Activated T-cell treated with anti-CD3 and anti-CD28 coated beads for 1 hour (primary cell): Measurements from ENCODE around the gene EPDR1.
"Not testable (repeated sequence)": the region's sequence is repeated elsewhere in the genome, so short reads cannot be mapped to it uniquely, and the experiment has no call there.

Experiments
- DNase-seq: peaks from one replicate; pipeline ENCODE4 v3.0.0-alpha.2; 2020; ENCODE audit warnings: low read depth

EPDR1 gene

DNA sequence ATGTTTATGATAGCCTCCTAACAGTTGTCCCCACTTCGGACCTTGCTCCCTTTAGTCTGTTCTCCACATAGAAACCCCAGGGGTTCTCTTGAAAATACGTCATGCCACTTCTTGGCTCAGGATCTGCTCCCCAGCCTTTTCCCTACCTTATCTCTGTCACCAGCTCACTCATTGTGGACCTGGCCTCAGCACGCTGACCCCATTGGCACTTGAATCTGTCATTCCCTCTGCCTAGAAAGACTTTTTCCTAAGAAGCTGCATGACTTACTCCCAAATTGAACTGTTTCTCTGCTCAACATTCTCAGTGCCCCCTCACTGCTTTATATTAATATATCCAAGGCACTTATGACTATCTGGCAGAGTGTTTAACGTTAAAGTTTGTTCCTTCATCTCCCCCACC, 8.4 kb downstream of the EPDR1 start:
- no peak for DNase-seq

DNA sequence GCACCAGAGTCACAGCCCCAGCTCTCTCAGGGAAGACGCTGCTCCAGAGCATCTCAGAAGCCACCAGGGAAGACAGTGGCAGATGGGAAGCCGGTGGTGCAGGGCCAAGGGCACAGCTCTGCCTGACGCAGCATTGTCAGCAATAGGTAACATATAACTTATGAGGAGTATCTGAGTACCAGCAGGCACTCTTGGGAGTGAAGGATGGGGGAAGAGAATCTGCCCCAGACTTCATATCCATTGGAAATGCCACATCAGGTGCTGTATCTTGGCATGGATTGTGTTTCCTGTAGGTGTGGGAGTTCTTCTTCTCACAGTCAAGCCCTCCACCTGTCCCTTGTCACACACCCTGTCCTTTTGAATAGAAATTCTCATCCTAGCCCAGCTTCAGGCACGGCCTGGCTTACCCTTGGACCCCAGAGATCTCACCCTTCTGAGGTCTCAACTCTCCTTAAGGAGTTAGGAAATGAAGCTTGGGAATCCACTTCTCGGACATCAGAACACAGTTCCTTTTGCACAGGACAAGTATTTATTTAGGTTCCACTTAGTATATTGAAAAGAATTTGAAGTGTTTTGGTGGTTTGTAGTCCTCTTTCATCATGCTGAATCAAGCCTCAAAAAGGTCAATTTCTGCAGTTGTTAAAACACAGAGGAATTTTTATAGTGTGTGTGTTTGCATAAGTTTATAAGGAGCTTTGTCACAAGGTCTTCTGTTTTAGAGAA, 9.9 kb downstream of the EPDR1 start:
- DNase-seq, result no peak

DNA sequence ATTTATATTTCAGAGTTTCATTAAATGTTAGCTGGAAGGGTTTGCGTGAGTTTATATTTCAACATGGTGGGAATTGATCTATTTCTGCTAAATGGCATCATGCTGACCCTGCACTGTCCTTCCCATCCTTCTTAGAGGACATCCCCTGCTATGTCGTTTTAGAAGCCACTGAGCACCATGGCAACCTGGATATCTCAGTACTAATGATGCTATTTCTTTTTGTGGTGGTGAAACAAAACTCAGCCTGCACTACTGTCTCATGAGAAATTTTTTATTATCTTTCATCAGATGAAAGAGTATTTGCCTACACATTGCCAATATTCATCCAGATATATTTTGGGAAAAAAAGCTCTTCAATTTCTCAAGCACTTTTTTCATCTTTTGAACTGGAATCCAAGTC, 12.1 kb downstream of the EPDR1 start:
- no peak for DNase-seq

DNA sequence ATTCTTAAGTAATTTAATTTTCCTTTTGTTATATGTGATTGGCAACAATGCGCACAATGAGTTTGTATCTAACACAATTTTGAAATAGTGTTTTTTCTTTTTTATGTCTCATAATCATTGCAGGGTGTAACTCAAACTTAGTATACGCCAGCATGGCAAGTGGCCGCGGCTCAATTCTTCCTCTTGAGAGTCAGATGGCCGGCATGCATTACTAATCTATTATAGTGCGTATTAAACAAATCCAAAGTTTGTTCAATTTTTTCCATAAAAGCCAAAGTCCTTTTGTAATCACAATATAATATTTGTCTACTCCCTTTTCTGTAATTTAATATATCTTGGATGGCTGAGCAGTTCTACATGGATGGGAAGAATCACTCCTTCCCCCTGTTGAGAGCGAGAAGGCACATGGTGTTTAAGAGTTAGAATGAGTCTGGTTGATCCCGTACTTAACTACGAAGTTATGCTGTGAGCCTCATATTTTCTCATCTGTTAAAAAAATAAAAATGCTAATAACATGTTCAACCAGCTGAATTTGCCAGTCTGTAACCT, 12.7 kb downstream of the EPDR1 start:
- DNase-seq, result no peak

DNA sequence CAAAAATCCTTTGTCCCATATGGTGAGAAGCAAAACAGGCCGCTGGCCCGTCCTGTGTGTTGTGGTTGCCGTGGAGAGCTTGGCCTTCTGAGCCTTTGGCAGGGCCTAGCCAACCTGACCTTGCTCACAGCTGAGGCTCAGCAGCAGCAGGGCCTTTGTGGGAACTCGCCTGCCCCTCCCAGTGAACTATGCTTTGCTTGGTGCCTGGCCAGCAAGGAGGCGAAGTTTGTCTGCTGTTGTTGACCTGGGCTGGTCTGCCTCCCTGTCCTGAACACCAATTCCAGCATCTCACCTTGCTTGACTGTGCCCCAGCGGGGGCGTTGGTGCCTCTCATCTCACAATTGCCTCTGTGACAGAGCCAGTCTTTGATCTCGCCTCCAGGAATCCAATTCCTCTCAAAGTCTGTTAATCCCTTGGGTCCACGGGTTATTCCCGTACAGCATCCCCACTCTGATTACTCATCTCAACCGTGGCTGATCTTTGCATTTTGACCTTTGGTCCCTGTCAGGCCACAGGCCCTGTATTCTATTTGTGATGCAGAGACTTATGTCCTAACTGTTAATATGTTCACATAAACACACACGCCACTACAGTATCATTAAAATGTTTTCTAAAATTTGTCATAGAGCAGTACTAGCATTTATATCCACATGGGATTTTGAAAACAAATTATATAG, 22.6 kb downstream of the EPDR1 start:
- no peak for DNase-seq

DNA sequence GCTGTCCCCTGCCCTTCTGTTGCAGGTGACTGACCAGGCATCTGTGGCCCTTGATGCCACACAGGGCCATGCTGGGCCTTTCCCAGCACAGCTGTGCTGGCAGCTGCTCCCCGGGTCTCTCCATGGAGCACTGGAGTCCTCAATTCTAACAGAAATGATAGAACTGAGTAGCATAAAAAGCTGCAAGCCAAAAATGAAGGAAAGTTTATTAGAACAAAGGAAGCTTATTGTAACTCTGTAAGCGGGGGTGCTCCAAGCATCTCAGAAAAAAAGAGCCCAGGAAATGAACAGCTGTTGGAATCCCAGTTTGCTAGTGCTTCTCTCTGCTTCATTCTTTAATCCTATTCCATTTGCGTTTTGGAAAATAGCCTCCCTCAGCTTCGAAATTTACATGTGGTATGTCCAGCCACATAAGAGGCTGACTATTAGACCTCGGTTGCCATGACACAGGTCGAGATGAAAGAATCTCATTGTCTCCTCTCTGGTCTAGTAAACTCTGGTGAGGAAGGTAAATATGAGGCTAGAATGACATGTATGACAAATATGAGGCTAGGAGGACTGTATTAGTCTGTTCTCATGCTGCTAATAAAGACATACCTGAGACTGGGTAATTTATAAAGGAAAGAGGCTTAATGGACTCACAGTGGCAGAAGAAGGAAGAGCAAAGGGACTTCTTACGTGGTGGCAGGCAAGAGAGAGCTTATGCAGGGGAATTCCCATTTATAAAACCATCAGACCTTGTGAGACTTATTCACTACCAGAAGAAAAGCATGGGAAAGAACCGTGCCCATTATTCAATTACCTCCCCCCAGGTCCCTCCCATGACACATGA, 23.7 kb downstream of the EPDR1 start:
- DNase-seq, result no peak

DNA sequence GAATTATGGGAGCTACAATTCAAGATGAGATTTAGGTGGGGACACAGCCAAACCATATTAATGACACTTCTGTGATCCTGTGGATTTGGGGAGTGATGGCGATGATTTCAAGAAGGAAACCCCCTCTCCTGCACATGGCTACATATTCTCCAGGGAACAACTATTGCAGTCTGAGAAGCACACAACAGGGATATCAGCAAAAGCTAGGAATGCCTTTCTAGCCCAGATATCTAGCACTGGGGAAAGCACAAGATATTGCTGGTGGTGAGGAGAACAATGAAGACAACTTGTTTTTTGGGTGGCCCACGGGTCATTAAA, 24.3 kb downstream of the EPDR1 start:
- DNase-seq, result no peak

DNA sequence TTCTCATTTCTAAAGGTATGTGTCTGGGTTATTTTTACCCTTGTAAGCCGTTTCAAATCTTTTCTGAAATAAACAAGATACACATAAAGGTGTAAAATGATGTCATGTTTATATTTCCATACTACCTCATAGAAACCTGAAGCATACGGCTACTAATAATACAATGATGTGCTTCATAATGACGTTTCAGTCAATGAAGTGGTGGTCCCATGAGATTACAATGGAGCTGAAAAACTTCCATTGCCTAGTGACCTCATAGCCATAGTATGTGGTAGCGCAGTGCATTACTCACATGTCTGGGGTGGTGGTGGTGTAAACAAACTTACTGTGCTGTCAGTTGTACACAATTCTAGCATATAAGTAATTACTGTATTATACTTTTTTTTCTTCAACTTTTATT, 24.9 kb downstream of the EPDR1 start:
- DNase-seq, result no peak

DNA sequence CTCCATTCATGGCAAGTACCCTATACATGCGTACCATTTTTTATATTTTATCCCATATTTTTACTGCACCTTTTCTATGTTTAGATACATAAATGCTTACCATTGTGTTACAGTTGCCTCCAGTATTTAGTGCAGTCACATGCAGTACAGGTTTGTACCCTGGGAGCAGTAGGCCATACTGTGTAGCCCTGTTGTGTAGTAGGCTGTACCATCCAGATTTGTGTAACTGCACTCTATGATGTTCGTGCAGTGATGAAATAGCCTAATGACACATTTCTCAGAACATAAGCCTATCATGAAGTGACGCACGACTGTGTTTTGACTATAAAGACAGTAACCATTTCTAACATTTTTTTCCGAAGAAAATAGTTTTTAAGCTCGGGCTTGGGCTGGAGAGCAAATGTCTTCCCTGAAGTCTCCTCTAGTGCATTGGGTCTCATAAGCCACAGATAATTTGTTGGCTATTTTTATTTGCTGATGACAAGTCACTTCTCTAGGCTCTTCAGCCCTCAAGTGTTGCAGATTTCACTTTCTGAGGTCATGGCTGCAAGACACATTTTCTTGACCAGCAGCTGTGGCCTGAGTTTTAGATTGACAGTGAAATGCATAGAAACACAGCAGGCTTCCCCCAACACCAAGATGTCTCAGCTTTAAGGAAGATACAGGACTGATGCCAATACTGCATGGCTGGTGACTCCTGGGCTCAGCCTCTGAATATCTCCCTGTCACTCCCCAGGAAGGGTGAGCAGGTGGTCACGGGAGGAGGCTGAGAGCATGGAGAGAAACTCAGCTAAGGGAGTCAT, 26.9 kb downstream of the EPDR1 start:
- no peak for DNase-seq

DNA sequence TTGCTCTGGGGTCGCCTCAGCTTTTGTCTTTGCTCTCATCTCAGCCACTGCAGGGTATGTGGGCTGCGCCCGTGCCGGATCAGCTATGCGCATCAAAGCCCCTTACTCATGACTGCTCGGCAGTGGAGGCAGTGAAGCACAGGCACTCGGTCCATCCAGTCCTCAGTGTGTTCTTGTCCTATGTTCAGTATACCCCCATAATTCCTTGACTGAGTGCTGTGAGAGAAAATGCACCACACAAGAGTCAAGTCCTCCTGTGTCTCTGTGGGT, 27.4 kb downstream of the EPDR1 start:
- DNase-seq, result no peak

DNA sequence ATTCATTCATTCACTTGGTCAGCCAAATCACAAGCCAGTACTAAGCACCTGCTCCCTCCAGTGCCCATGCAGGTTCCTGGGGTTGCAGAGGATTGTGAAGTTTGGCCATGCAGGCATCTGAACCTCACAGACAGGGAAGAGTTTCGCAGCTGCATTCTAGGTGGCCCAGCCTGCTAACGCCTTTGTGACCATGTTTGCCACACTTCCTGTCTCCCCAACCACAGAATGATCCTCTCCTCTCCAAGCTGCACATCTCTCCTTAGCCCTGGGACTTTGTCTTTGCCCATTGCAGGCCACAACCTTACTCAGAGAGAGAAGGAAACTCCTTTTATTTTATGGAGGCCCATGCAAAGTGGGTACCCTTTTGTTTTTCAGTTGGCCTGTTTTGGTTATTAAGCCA, 31.8 kb downstream of the EPDR1 start:
- no peak for DNase-seq

DNA sequence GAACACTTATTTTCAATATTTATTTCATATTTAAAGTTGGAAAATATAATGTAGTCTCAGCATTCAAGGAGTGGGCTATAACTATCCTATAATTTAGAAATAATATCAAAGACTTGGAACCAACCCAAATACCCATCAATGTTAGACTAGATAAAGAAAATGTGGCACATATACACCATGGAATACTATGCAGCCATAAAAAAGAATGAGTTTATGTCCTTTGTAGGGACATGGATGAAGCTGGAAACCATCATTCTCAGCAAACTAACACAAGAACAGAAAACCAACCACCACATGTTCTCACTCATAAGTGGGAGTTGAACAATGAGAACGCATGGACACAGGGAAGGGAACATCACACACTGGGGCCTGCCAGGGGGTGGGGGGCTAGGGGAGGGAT, 33.8 kb downstream of the EPDR1 start:
- DNase-seq, result not testable (repeated sequence)

DNA sequence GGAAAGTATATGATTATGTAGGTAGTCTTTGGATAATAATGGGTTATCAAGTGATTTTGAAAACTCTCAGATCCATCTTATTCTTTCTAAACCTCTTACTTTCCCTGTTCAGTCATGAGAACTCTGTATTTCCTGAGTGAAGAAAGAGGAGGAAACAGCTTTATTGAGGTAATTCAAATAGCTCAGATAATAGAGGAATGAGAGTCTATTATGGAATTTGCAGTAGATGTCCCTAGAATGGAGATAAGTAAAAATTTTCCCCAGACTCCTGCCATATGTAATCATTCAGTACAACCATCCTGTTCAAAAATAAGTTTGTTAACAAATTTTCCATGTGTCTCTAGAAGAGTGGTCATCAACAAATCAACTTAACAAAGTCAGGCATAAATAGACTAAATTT, 36.4 kb downstream of the EPDR1 start:
- DNase-seq, result no peak

DNA sequence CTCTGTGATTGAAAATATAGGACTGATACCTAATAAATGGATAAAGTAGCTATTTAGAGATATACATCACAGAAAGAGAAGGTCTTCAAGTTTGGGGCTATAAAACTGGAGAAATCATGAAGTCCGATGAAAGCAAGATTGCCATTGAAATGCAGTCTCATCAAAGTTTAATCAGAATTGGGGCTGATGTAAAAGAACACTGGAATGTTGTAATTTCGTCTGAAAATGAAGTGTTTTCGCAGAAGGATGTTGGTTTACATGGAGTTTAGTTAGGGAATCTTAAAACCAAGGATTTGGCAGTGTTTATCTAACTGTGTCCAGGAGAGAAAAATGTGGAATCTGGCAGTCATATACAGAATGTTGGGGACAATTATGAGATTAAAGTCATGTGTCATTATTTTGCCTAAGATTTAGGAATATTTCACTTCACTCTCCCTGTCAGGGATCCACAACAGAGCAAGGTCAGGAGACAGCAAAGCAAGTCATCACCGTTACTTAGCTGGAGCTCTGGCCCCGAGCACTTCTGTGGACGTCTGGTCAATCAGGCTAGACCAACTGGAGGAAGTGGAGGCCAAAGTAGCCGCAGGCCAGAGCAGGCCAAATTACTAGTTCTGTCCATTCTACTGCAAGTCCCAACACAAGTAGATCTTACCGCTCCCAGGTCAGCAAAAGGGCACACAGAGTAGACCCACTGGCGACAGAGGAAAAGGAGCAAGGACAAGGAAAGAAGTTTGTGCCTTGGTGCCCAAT, 37.0 kb downstream of the EPDR1 start:
- no peak for DNase-seq

DNA sequence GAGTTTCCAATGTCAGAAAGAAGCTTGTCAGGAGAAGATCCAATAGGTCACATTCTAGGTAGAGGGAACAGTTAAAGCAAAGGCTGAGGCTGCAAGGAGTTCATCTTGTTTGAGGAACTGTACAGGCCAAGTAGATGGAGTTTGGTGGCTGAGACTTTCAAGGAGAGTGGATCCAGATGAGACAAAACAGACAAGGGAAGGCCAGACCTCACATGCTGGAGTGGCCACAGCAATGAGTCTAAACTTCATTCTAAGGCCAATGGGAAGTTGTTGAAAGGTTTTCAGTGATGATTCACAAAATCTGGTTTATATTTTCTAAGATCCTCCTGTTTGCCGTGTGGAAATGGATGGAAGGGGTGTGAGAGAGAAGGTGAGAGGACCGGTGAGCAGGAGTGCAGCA, 40.0 kb downstream of the EPDR1 start:
- no peak for DNase-seq

DNA sequence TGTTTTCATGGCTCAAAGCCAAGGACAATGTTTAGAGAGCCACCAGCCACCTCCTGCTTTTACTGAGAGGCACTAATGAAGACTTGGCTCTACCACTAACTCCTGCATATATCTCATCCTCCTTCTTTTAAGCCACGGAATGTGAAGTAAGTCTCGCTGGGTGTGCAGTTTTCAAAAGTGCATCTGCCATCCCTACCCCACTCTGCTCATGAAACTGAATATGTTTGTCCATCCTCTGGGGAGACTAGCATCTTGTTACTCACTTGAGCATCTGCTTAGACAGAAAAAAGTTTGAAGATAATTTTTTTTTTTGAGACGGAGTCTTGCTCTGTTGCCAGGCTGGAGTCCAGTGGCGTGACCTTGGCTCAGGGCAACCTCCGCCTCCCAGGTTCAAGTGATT, 40.8 kb downstream of the EPDR1 start:
- no peak for DNase-seq

DNA sequence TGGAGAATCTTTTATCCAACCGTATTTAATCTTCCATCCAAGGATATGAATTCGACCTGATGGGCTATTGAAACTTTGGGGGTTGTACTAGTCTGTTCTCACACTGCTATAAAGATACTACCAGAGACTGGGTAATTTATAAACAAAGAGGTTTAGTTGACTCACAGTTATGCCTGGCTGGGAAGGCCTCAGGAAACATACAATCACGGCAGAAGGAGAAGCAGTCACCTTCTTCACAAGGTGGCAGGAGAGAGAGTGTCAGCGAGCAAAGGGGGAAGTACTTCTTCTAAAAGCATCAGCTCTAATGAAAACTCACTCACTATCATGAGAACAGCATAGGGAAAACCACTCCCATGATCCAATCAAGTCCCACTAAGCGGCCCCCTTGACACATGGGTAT, 43.8 kb downstream of the EPDR1 start:
- DNase-seq, result no peak

DNA sequence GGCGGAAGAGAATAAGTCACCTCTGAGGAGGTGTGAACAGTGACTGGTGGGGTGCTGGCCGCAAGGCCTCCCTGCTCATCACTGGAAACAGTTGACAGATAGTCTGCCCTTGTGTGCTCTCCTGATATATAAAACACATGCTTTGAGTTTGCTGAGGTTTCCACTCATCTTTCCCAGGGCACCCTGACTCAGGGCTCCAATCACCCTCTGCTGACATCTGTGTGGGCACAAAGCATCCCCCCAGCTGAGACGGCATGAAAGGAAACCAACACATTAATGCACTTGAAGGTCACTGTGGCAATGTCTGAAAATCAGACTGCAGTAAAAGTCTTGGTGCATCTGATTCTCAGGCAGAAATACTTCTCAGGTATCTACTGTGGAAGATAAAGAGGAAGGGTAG, 49.8 kb downstream of the EPDR1 start:
- no peak for DNase-seq

DNA sequence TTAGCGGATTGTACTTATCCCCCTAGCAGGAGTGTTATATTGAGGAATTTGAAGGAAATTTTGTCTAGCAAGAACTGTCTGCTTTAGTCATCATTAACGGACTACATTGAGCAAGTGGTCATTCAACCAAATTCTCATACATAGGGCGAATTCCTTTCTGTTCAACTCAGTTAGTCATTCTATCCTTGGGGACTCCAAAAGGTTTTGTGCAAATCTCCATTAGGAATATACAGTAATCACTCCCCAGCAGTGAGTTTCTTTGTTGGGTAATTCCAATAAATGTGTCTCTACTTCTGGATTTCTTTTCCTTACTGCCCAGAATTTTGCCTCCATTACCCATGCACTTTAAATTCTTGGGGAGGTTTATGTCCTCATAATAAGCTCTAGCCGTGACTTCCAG, 51.1 kb downstream of the EPDR1 start:
- DNase-seq, result no peak

DNA sequence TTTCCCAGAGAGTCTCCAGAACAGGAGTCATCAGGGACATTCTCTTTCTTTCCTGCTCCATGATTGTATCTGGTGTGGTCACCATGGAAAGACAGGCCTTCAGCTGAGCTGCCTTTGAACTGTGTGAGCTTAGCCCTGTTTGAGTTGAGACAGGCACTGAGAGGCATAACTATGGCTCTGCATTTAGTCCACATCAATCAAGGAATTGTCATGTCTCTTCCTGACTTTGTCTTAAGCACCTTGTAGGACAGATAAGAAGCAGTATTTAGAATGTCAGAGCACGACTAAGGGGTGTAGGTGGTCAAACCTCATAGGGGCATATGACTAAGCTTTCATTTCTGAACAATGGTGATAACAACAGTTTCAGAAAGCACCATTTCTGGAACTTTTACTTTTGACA, 53.5 kb downstream of the EPDR1 start:
- DNase-seq, result no peak

DNA sequence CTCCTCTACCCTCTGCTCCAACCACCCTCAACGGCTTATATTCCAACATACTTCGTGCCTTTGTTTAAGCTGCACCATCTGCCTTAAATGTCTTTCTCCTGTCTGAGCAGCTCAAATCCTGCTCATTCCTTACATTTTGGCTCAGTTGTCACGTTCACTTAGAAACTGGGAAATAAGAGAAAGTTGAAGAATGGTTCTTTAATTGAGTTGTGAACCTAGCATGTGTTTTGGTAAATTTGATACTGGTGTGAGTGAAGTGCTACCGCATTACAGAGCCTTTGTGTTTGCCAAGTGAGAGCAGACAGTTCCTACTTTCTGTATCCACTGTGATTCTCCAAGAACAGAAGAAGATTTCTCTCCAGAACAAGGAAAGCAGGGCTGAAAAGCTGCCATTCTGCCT, 54.3 kb downstream of the EPDR1 start:
- no peak for DNase-seq

DNA sequence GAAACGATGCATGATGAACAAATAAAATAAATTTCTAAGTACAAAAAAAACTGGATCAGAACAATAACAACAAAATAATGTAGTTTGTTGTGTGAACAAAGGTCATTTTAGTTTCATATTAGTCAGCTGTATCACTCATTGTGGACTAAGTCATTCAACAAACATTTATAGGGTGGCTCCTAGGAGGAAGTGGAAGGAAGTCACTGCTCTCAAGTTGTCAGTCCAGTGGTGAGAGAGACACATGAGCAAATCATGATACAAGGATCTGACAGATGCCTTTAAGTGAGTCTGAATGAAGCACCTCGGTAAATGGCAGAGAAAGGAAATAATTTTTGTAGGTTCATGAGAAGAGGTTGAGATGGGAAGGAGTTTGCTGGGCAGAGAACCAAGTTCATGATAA, 56.8 kb downstream of the EPDR1 start:
- no peak for DNase-seq
